ENCODE measurements around the gene SLC18A2.

SLC18A2 gene

GRCh38 chr10:117255835-117256460 lies 15.0 kb downstream of the SLC18A2 start:
- H3K4me3 ChIP-seq (ENCODE audit: low read depth, low read length), result no peak overlapping the region
- no peak for DNase-seq (ENCODE audit: low read depth)
- TF ChIP-seq CTCF (IDR thresholded peaks at IDR 0.05; ENCODE audit: low read depth, low read length, missing control alignments), result no peak

- no peak for TF ChIP-seq CTCF (IDR thresholded peaks at IDR 0.05; ENCODE audit: low read depth, low read length, missing control alignments)
- no peak for DNase-seq (ENCODE audit: low read depth)
Measured at GRCh38 chr10:117256910-117257309, 16.0 kb downstream of the SLC18A2 start.

GRCh38 chr10:117257721-117258120 lies 16.8 kb downstream of the SLC18A2 start:
- no peak for TF ChIP-seq CTCF (IDR thresholded peaks at IDR 0.05; ENCODE audit: low read depth, low read length, missing control alignments)
- no peak overlapping the region for H3K4me3 ChIP-seq (ENCODE audit: low read depth, low read length)
- no peak for DNase-seq (ENCODE audit: low read depth)

More at GRCh38 chr10:117256910-117257309, 16.0 kb downstream of the SLC18A2 start:
- no peak overlapping the region for H3K4me3 ChIP-seq (ENCODE audit: low read depth, low read length)

- H3K4me3 ChIP-seq (ENCODE audit: low read depth, low read length), result no peak overlapping the region
- TF ChIP-seq CTCF (IDR thresholded peaks at IDR 0.05; ENCODE audit: low read depth, low read length, missing control alignments), result no peak
- no peak for DNase-seq (ENCODE audit: low read depth)
Measured at GRCh38 chr10:117259279-117259678, 18.4 kb downstream of the SLC18A2 start.

GRCh38 chr10:117260084-117260483 lies 19.2 kb downstream of the SLC18A2 start:
- DNase-seq (ENCODE audit: low read depth), result no peak
- TF ChIP-seq CTCF (IDR thresholded peaks at IDR 0.05; ENCODE audit: low read depth, low read length, missing control alignments), result no peak
- no peak overlapping the region for H3K4me3 ChIP-seq (ENCODE audit: low read depth, low read length)

- no peak for TF ChIP-seq CTCF (IDR thresholded peaks at IDR 0.05; ENCODE audit: low read depth, low read length, missing control alignments)
- no peak for DNase-seq (ENCODE audit: low read depth)
- no peak overlapping the region for H3K4me3 ChIP-seq (ENCODE audit: low read depth, low read length)
Measured at GRCh38 chr10:117261501-117261900, 20.6 kb downstream of the SLC18A2 start.

- no peak for TF ChIP-seq CTCF (IDR thresholded peaks at IDR 0.05; ENCODE audit: low read depth, low read length, missing control alignments)
- no peak for DNase-seq (ENCODE audit: low read depth)
- no peak overlapping the region for H3K4me3 ChIP-seq (ENCODE audit: low read depth, low read length)
Measured at GRCh38 chr10:117262291-117262902, 21.5 kb downstream of the SLC18A2 start.
